HL-60 (cell line): Measurements from ENCODE around the gene FAM9C.

Experiments
- DNase-seq, 2 experiments: peaks; one replicate each; pipeline ENCODE4 v3.0.0-alpha.2; 2010 to 2020; ENCODE audit warnings: low read depth in 1 of 2, low spot score in 1 of 2
- H3K27ac ChIP-seq: fragments of 250-450 bp; sonication (Bioruptor Pico); replicated peaks from 2 replicates; pipeline ENCODE4 v1.5.1; 2020; ENCODE audit warnings: mild to moderate bottlenecking, moderate library complexity
- H3K27me3 ChIP-seq: fragments of 250-450 bp; sonication (Bioruptor Pico); 2 replicates; pipeline ENCODE4 v1.5.1; 2021; ENCODE audit warnings: mild to moderate bottlenecking, moderate library complexity; ENCODE audit not compliant: insufficient read depth, poor library complexity, severe bottlenecking
- H3K4me3 ChIP-seq: replicated peaks from 2 replicates; pipeline ENCODE4 v1.5.1; 2011; ENCODE audit warnings: mild to moderate bottlenecking, control low read depth, low read length; ENCODE audit not compliant: insufficient read depth
- CTCF ChIP-seq: IDR thresholded peaks from one replicate; pipeline ENCODE4 v1.5.1; 2011; ENCODE audit warnings: low read length, control low read depth, inconsistent platforms; ENCODE audit not compliant: insufficient read depth
- GABPA ChIP-seq: IDR thresholded peaks from 2 replicates; pipeline ENCODE4 v1.6.1; 2012; ENCODE audit warnings: low read depth
- POLR2AphosphoS5 ChIP-seq: IDR thresholded peaks from 2 replicates; pipeline ENCODE4 v1.6.1; 2012; ENCODE audit warnings: low read depth
- SPI1 ChIP-seq: IDR thresholded peaks from 2 replicates; pipeline ENCODE4 v1.6.1; 2012; ENCODE audit warnings: low read depth, mild to moderate bottlenecking, borderline replicate concordance
- TF ChIP-seq, protein P1 (sequence below): IDR thresholded peaks from 2 replicates; pipeline ENCODE4 v1.6.1; 2012; ENCODE audit warnings: low read depth; ENCODE audit not compliant: insufficient replicate concordance

FAM9C gene

DNA sequence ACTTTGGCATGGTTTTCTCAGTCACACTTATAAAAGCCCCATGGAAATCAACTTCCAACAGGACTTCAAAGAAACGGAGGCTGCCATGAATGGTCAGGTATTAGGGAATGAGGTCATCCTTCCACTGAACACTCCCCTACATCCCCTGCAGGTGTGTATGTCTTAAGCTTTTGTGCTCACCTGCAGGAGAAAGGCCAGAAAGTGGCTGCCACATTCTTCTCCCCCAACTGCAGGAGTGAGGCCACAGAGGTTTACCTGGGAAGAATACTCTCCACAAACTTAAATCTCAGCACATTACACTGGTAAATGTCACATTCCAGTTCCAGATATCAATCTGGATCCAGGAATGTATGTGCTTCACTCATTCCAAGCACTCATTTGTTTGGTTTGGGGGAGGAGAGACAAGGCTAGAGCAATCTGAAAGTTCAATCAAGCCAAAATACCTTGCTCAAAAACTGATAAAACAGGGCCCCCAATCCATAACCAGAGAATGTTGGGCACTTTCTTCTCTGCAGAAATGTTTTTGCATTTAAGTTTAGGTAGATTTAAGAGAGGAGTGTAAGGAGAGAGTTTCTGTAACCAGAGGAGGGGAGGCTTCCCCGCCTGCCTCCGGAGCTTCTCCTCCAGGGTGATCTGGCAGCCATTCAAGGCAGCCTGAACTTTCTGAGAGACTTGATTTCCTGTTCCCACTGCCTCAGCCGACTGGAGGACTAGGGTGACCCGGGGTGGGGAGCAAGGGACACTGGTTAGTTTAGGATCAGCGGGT is 15.4 kb downstream of the FAM9C start:
- DNase-seq: no peak
- H3K4me3 ChIP-seq: no peak overlapping the region
- H3K27ac ChIP-seq: no peak overlapping the region
- no peaks in the 10 kb centered on the region for H3K27me3 ChIP-seq
- TF ChIP-seq CTCF (no peak), SPI1 (no peak), POLR2AphosphoS5 (no peak), GABPA (no peak)
- TF ChIP-seq, protein P1, sequence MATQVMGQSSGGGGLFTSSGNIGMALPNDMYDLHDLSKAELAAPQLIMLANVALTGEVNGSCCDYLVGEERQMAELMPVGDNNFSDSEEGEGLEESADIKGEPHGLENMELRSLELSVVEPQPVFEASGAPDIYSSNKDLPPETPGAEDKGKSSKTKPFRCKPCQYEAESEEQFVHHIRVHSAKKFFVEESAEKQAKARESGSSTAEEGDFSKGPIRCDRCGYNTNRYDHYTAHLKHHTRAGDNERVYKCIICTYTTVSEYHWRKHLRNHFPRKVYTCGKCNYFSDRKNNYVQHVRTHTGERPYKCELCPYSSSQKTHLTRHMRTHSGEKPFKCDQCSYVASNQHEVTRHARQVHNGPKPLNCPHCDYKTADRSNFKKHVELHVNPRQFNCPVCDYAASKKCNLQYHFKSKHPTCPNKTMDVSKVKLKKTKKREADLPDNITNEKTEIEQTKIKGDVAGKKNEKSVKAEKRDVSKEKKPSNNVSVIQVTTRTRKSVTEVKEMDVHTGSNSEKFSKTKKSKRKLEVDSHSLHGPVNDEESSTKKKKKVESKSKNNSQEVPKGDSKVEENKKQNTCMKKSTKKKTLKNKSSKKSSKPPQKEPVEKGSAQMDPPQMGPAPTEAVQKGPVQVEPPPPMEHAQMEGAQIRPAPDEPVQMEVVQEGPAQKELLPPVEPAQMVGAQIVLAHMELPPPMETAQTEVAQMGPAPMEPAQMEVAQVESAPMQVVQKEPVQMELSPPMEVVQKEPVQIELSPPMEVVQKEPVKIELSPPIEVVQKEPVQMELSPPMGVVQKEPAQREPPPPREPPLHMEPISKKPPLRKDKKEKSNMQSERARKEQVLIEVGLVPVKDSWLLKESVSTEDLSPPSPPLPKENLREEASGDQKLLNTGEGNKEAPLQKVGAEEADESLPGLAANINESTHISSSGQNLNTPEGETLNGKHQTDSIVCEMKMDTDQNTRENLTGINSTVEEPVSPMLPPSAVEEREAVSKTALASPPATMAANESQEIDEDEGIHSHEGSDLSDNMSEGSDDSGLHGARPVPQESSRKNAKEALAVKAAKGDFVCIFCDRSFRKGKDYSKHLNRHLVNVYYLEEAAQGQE: no peak

DNA sequence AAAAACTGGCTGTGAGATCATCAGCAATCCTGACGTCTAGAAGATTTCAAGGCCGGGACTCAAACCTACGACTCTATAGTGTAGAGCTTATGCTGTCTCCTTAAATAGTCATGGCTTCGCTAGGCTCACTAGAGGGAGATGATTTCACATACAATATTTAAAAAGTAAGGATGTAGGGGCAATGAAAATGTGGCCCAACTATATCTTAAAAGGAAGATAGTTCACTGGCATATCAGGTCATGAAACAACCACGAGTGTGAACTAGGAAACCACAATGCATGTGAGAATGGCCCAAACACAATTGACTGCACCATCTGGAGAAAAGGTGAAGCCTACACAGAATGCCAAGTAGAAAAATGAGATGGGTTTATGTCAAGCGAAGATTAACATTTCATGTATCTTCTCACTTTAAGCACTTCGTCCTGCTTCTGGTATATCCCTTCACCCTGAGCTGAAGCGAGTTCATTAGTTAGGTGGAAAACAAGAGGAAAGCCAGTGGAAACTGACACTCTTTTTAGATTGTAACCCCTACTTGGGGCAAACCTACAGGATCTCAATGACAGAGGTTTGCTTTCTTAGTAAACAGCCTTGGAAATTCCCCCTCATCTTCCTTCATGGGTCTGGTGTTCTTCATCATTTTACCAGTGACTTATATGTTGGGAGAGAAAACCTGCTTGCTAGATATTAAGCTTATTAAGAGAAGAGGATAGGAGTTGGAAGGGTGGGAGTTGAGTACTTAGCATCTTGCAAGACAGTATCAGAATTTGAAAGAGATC is 17.4 kb downstream of the FAM9C start:
- no peaks in the 10 kb centered on the region for H3K27me3 ChIP-seq
- no peak overlapping the region for H3K27ac ChIP-seq
- no peak for DNase-seq
- TF ChIP-seq, protein P1: no peak
- TF ChIP-seq GABPA (no peak), CTCF (no peak), SPI1 (no peak), POLR2AphosphoS5 (no peak)
- no peak overlapping the region for H3K4me3 ChIP-seq

- no peak for DNase-seq
- no peak overlapping the region for H3K27ac ChIP-seq
- TF ChIP-seq POLR2AphosphoS5: no peak
- TF ChIP-seq GABPA: no peak
- TF ChIP-seq SPI1: no peak
- no peak overlapping the region for H3K4me3 ChIP-seq
- no peaks in the 10 kb centered on the region for H3K27me3 ChIP-seq
Observed at GRCh38 chrX:13024986-13025385, 19.4 kb downstream of the FAM9C start.

DNA sequence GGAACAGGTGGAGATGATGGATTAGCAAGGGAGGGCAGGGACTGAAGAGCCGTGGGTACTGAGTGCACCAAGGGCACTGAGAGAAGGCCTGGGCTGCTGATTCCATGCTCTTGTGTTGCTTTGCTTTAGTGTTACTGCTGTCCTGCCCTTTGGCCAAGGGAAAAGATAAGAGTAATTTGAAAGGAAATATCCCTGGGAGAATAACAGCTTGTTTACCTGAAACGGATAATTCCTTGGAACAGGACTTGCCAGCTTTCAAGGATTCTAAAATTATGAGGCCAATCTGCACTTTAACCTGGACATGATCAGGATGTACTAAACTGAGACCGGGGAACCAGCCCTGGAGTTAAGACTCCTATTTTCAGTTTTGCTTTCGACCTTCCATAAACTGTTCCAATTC is 20.4 kb downstream of the FAM9C start:
- TF ChIP-seq CTCF (no peak), POLR2AphosphoS5 (no peak), GABPA (no peak), SPI1 (no peak)
- TF ChIP-seq, protein P1: no peak
- Histone ChIP-seq H3K4me3 (no peak overlapping the region), H3K27ac (no peak overlapping the region), H3K27me3 (no peaks in the 10 kb centered on the region)
- DNase-seq: no peak
